Kidney (tissue), 14 donors: Measurements from ENCODE around the gene MAP2K7. TPM values are rescaled to one million over a fixed set of nuclear protein-coding genes. Genes with fewer than 3 reads are reported as not detected.

Source experiments
- DNase-seq, 5 donors: peaks; one replicate each; pipeline ENCODE4 v3.0.0-alpha.2; 2013 to 2020
- FAIRE-seq: peaks from 2 replicates; lab custom pipeline; 2012; peaks lifted over from hg19 to GRCh38; lab: Jason Lieb, UNC
- H3K27ac ChIP-seq, 2 donors: one replicate each; pipeline ENCODE4 v1.7.0; 2013; ENCODE audit warnings: low read depth in 2 of 2, low read length in 2 of 2, inconsistent platforms in 1 of 2
- H3K27me3 ChIP-seq: one replicate; pipeline ENCODE4 v1.7.1; 2013; ENCODE audit warnings: low read length, inconsistent platforms; ENCODE audit not compliant: control insufficient read depth, insufficient read depth
- H3K36me3 ChIP-seq, 3 donors: one replicate each; pipeline versions ENCODE4 v1.7.0 to v1.7.1; 2013; ENCODE audit warnings: low read length in 3 of 3, control low read depth in 1 of 3, inconsistent platforms in 1 of 3; ENCODE audit not compliant: insufficient read depth in 3 of 3, control insufficient read depth in 2 of 3
- H3K4me1 ChIP-seq, 3 donors: one replicate each; pipeline versions ENCODE4 v1.7.0 to v1.7.1; 2013; ENCODE audit warnings: low read length in 3 of 3, inconsistent platforms in 1 of 3, low read depth in 1 of 3; ENCODE audit not compliant: control insufficient read depth in 2 of 3, insufficient read depth in 2 of 3
- H3K4me3 ChIP-seq, 3 donors: one replicate each; pipeline versions ENCODE4 v1.7.0 to v1.8.1; 2013; ENCODE audit warnings: low read length in 3 of 3, control low read depth in 1 of 3, inconsistent platforms in 1 of 3
- H3K9ac ChIP-seq, 3 donors: one replicate each; pipeline versions ENCODE4 v1.7.0 to v1.7.1; 2013; ENCODE audit warnings: low read length in 3 of 3, control low read depth in 1 of 3, inconsistent platforms in 1 of 3
- H3K9me3 ChIP-seq, 3 donors: one replicate each; pipeline versions ENCODE4 v1.7.0 to v1.7.1; 2013; ENCODE audit warnings: low read length in 3 of 3, control low read depth in 1 of 3, inconsistent platforms in 1 of 3; ENCODE audit not compliant: control insufficient read depth in 2 of 3, insufficient read depth in 1 of 3
- CTCF ChIP-seq: IDR thresholded peaks from 3 replicates; pipeline ENCODE4 v1.5.1; 2012; ENCODE audit warnings: mild to moderate bottlenecking, moderate library complexity, borderline replicate concordance; ENCODE audit not compliant: insufficient read depth; ENCODE audit errors: extremely low read depth
- intact Hi-C: fragments of 100-400 bp; cut with DNase I; formaldehyde crosslinking; loops from one replicate; pipeline ENCODE4 v1.11.1; 2022
- polyA plus RNA-seq: library from polyadenylated mRNA; stranded (reverse); fragments of 350-450 nt; fragmentation: Illumina TruSeq; extraction: RNeasy Lipid Tissue Mini Kit (QIAGEN cat#74804); gene quantifications from one replicate; pipeline ENCODE4 v1.2.3, GENCODE V29; 2014; ENCODE audit warnings: low read depth, low replicate concordance; ENCODE audit not compliant: insufficient read depth
- total RNA-seq: library from RNA; stranded (reverse); fragmentation: NEBNext Ultra II Directional; extraction: Animal tissue kit (Norgen Biotek cat#: 25700); gene quantifications from one replicate; pipeline ENCODE4 v1.2.1, GENCODE V29; 2021
- donor health status: control.
- donor health status: control.
- donor health status: control.
- donor health status: control.
- donor health status: control.
- donor health status: DM: yes; HTN: yes; CAD: no.
- donor health status: Normal renal cell carcinoma (clear cell type).

MAP2K7 gene
- total and polyA plus RNA-seq, 2 donors from 2014 or later = 16.7 to 37.0 TPM

DNA sequence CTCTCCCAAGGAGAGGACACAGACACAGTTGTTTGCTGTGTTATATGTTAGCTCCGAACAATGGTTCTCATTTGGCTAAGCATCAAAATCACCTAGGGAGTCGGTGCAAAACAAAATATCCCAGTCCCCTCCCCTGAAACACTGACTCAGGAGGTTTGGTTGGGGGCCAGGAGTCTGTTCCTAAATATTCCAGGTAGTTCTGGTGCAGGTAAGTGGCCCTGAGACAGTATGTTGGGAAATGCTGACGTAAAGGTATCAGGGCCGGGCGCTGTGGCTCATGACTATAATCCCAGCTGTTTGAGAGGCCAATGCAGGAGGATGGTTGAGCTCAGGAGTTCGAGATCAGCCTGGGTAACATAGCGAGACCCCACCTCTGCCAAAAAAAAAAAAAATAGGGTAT is 2.3 kb upstream of the MAP2K7 start:
- peaks cover 0 to 18% (median 12%) of the 10 kb centered on the region in 3 donors for H3K4me1 ChIP-seq
- H3K4me3 ChIP-seq = no peak overlapping the region
- no peak for DNase-seq
- no peaks in the 10 kb centered on the region for H3K27me3 ChIP-seq
- H3K9ac ChIP-seq = no peak overlapping the region
- no peak overlapping the region for H3K27ac ChIP-seq
- no peak for TF ChIP-seq CTCF
- intact Hi-C loops = no loop called here
- no peaks in the 10 kb centered on the region for H3K9me3 ChIP-seq
- no peaks in the 10 kb centered on the region for H3K36me3 ChIP-seq
- FAIRE-seq = no peak

DNA sequence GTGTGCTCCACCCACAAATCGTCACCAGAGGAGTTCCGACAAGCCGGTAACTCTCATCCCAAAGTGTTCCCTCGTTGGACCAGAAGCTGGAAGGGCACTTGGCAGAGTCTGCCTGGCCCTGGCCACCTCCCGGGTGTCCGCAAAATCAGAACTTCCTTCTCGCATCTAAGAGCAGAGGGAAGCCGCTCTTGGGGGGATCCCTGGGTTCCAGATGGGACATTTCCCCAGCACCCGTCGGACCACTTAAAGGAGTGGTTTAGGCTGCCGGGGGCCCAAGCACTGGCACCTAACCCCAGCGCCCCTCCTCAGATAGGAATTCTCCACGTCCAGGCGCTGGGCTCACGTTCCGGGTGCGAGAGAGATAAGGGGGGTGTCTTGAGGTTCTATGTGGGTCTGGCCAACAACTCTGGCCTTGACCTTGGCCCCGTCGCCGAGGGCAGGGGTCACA is 857 bp upstream of the MAP2K7 start:
- intact Hi-C loops = no loop called here
- TF ChIP-seq CTCF = no peak
- Histone ChIP-seq H3K9me3 (no peaks in the 10 kb centered on the region), H3K9ac (peak overlapping the region; percentile 43 to 87 (median 81)), H3K27me3 (no peaks in the 10 kb centered on the region), H3K4me3 (peak overlapping the region; percentile 58 to 92 (median 76)), H3K36me3 (no peaks in the 10 kb centered on the region), H3K27ac (peak overlapping the region; percentile 40 to 79), H3K4me1 (peaks cover 0 to 21% (median 12%) of the 10 kb centered on the region in 3 donors)
- DNase-seq = peak in 1 of 5 donors; percentile 29
- no peak for FAIRE-seq

DNA sequence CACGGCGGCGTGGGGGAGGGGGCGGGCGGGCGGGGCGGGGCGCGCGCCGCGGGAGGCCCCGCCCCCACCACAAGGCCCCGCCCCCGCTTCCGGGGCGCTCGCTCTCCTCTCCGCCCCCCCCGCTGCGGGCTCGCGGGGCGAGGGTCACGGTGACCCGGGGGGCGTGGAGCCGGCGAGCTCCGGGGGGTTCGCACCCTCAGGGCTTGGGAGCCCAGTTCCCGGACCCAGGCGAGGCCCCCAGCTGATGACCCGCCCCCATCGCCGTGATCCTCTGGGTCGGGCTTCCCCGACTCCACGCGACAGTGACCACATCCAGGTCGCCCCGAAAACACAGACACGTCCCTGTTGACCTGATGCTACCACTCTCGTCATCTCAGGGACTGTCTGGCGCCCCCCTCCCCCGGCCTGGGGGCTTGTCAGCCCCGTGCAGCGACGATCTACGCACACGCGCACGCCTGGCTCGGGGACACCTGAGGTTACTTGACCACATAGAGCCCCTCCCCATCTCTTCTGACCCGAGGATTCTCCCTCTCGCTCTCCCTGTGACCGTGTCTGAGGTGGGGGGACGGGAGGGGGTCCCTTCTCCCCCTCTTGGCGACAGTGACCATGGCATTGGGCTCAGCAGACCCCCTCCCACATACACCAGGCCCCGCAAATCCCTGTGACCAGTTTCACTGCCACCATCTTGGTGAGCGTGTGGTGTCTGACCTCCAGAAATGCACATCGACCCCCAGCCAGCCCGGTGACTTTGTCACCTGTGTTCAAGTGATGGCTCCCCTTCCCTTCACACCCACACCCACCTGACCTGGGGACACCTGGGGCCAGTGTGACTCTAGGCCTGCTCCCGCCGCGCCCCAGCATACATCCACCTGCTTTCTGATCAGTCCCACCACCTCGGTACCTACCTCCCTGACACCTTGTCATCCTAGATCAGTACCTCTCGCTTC is 670 bp downstream of the MAP2K7 start:
- Histone ChIP-seq H3K9me3 (no peaks in the 10 kb centered on the region), H3K36me3 (no peaks in the 10 kb centered on the region), H3K9ac (peak overlapping the region; percentile 0 to 91 (median 59)), H3K27me3 (no peaks in the 10 kb centered on the region), H3K4me3 (peak overlapping the region; percentile 55 to 91 (median 77)), H3K4me1 (peaks cover 0 to 21% (median 12%) of the 10 kb centered on the region in 3 donors), H3K27ac (peak overlapping the region; percentile 74 to 87)
- peak in 4 of 5 donors; percentile 13 to 93 (median 74) for DNase-seq
- intact Hi-C loops = no loop called here
- FAIRE-seq = no peak
- TF ChIP-seq CTCF = no peak
